Stimulated activated CD8-positive, alpha-beta memory T cell treated with anti-CD3 and anti-CD28 coated beads, Interleukin-15, amount 100 ng/mL, for 24 hours (primary cell): ENCODE results near the gene PREX1.
"Not testable (repeated sequence)": the region's sequence is repeated elsewhere in the genome, so short reads cannot be mapped to it uniquely, and the experiment has no call there.

Source experiments
- DNase-seq: peaks from one replicate; pipeline ENCODE4 v3.0.0-alpha.2; 2020; ENCODE audit warnings: low read depth

Gene PREX1, protein sequence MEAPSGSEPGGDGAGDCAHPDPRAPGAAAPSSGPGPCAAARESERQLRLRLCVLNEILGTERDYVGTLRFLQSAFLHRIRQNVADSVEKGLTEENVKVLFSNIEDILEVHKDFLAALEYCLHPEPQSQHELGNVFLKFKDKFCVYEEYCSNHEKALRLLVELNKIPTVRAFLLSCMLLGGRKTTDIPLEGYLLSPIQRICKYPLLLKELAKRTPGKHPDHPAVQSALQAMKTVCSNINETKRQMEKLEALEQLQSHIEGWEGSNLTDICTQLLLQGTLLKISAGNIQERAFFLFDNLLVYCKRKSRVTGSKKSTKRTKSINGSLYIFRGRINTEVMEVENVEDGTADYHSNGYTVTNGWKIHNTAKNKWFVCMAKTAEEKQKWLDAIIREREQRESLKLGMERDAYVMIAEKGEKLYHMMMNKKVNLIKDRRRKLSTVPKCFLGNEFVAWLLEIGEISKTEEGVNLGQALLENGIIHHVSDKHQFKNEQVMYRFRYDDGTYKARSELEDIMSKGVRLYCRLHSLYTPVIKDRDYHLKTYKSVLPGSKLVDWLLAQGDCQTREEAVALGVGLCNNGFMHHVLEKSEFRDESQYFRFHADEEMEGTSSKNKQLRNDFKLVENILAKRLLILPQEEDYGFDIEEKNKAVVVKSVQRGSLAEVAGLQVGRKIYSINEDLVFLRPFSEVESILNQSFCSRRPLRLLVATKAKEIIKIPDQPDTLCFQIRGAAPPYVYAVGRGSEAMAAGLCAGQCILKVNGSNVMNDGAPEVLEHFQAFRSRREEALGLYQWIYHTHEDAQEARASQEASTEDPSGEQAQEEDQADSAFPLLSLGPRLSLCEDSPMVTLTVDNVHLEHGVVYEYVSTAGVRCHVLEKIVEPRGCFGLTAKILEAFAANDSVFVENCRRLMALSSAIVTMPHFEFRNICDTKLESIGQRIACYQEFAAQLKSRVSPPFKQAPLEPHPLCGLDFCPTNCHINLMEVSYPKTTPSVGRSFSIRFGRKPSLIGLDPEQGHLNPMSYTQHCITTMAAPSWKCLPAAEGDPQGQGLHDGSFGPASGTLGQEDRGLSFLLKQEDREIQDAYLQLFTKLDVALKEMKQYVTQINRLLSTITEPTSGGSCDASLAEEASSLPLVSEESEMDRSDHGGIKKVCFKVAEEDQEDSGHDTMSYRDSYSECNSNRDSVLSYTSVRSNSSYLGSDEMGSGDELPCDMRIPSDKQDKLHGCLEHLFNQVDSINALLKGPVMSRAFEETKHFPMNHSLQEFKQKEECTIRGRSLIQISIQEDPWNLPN (N-terminal part only)

DNA sequence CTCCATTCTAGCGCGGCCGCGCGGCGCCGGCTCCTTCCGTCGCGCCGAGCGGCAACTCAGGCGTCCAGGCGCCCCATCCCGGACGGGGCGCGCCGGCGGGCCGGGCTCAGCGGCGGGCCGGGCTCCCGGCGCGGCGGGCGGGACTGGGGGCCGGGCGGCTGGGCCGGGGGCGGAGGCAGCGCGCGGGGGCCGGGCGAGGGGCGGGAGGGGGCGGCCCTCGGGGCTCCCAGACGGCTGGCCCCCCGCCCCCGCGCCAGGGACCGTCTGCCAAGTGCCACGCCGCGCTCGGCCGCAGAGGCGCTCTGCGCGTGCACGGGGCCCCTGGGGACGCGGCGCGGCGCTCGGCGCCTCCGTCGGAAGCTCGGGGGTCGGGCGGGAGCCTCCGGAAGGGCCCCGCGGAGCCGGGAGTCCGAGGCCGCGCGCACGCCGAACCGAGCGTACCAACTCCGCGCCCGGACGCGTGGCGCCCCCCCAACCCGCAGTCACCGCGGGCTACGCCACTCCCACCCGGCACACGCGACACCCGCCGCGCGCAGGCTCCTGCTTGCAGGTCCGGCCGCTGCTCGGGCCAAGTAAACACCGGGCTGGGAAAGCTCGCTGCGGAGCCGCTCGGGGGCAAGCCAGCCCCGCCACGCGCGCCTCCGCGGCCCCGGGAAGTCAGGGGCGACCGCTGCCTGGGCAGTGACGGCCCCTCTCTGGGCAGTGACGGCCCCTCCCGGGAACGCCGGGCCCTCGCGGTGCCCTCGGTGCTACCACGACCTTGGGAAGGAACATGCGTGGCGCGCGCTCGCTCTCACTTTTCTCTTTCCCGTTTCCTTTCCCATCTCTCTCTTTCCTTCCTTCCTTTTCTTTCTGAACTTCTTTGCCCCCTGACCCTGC lies at the start of gene PREX1:
Gene PREX1 (minus strand): TSS at position 145 of the 879 bp plus-strand sequence. CDS start 139 bp downstream, at position 6.
- peak; percentile 69 for DNase-seq

DNA sequence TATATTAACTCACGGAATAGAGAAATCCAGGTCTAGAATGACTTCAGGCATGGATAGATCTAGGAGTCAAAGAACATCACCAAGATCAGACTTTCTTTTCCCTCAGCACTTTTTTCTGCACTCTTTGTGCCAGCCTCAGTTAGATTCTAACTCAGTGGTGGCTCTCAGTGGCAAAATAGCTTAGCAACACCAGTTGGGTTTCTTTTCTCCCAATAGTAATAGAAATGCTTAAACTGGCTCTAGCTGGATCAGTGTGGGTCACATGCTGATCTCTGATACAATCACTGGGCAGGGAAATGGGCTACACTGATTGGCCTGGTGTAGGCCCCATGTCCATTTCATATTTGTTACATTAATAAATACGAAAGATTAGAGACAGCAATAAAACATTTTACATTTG lies 49.5 kb upstream of the PREX1 start:
- no peak for DNase-seq

DNA sequence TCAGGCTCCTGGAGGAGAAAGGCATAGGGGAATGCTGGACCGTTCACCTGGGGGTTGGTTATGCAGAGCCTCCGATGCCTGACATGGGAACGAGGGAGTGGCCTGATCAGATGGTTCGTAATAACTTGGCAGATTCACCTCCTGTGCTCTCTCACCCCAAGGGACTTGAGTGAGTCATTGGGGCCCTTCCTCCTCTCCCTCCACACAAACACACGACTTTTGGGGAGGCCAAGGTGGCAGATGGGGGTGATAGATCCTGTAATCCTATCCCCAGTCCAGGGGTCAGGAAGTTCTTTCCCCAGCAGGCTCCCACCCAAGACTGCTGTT lies 48.1 kb upstream of the PREX1 start:
- DNase-seq: no peak

DNA sequence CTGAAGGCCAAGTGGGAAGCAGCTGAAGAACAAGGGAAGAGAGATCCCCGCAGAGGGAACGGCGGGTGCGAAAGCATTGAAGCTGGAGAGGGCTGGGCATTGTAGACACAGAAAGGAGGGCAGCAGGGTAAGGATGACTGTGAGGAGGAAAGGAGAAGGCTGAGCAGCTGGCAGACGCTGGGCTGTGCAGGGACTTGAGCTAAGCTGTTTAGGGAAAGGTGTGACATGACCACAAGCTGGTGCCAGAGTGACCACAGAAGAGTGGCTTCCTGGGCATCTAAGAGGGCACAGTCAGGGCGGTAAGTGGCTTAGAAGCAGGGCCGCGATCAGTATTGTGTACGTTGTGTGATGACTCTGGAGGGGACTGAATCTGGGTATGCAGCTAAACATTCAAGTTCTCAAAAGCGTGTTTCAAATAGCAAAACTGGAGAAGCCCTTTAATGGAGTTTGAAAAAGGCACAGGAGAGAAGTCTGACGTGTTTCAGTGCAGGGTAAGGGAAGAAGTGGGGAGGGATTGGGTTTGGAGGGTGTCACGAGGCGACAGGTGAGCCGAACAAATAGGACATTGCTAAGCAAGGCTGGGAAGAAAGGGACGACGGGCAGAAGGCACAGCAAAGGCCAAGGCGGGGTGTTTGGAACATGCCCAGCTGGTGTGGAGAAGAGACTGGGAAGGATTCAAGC lies 47.6 kb upstream of the PREX1 start:
- DNase-seq: no peak

DNA sequence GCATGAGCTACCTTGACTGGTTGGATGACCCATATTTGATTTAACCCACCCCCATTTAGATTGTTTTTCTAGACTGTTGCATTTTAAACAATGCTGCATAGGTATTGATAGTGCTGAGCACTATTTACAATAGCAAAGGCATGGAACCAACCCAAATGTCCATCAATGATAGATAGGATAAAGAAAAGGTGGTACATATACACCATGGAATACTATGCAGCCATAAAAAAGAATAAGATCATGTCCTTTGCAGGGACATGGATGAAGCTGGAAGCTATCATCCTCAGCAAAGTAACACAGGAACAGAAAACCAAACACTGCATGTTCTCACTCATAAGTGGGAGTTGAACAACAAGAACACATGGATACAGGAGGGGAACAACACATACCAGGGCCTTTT lies 41.6 kb upstream of the PREX1 start:
- not testable (repeated sequence) for DNase-seq

DNA sequence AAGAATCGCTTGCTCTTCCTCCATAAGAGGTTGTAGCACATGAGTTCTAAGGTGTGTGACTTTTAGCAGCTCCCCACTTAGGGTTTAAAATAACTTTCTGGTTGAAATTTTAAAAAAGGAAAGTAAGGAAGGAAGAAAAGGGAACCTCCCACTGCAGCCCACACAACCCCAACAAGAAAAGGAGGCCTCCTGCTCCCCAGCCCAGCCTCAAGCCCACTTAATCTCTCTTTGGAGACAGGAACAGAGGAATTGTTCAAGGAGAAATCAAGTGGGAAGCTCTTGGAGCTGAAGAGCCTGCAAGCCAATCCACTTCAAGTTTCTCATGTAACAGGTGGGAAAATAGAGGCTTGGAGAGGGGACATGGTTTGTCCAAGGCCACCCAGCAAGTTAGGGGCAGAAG lies 39.1 kb upstream of the PREX1 start:
- no peak for DNase-seq

DNA sequence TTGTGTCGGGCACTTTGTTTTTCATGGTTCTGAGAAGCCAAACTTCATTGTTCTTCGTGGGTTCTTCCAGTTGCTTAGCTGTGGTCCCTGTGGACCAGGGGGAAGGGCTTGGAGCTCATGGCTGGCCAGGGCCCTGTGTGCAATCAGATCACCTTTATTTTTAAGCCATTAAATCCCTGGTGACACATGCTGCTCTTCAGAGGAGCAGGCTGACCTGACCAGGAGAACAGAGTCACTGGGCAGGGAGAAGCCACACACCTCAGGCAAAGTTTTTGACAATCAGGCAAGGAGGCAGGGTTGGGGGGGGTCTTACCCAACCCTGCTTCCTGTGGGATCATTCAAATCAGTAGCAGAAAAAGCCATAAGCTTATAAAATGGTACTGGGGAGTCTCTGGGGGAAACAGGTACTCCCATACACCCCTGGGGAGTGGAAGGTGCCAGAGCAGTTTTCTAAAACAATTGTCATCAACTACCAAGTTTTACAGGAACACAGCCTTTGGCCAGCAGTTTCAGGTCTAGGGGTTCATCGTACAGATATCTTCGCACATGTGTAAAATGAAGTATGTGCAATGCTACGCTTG lies 37.0 kb upstream of the PREX1 start:
- no peak for DNase-seq

DNA sequence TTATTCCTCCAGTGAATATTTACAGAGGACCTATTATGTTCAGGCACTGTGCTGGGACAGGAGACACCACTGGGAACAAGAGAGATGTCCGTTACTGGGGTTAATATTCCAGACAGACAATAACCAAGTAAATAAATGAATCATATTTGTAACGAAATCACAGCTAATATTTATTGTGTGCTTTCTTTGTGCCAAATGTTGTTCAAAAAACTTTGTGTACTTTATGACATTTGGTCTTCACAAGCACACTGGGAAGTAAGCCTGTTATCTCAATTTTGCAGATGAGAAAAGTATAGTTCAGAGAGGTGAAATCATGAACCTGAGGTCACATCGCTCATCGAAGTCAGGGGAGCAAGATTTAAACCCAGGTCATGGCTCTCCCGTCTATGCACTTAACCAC lies 36.5 kb upstream of the PREX1 start:
- no peak for DNase-seq

DNA sequence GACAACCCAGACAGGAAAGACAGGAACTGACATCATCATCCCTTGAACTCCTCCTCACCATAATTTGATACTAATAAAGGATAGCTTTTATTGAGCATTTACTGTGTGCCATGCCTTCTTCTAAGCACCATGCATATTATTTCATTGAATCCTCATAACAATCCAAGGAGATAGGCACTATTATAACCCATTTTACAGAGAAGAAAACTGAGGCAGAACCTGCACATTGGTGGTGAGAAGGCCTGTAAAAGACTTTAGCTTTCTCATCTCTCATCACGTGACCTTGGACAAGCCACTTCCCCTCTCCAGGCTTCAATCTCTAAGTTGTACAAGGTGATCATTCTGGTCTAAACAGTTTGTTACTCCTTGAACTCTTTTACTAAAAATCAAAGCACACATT lies 34.5 kb upstream of the PREX1 start:
- DNase-seq: no peak

DNA sequence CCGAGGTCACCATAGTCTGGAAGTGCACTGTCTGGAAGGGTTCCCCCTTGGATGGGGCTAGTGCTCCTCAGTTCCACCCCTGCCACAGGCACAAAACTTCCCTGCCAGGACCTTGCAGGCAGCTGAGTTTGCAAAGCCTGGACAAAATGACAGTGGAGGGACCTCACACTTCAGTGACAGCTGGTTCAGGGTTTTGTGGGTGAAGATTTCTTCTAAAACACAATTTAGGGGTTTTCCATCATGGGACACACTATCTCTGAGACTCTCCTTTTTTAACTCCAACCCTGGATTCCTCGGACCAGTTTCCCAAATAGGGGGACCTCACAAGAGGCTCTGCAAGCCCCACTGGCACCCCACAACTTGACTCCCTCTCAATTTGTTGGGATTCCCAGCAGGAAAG lies 33.6 kb upstream of the PREX1 start:
- DNase-seq: no peak

DNA sequence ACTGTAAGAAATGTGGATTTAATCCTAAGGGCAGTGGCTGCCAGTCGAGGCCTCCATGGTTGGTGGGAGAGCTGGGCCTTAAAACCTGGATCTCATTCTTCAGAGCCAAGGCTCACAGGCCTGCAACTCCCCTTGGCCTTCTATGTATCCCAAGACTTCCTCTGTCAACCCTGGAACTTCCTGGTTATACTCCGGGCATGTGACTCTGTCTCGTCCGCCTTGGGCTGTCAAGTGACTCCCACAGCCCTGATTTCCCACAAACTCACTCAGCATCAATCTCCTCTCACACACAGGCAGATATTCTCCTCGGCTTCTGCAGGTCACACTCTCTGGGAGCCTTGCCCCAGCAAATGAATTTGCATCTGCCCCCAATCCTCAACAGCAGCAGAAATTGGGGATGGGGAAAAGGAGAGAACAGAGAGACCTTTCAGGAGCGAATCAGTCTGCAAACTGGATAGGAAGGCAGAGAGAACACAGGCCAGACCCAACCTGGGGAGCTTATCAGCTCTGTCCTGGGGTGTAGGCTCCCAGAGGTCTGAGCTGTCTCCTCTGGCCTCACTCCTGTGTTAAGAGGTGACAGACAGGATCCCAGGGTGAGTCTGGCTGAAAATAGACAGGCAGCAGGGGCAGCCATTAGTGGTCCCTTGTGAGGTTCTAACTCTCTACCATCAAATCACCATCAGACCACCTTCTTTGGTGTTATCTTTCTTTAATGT lies 30.4 kb upstream of the PREX1 start:
- no peak for DNase-seq

DNA sequence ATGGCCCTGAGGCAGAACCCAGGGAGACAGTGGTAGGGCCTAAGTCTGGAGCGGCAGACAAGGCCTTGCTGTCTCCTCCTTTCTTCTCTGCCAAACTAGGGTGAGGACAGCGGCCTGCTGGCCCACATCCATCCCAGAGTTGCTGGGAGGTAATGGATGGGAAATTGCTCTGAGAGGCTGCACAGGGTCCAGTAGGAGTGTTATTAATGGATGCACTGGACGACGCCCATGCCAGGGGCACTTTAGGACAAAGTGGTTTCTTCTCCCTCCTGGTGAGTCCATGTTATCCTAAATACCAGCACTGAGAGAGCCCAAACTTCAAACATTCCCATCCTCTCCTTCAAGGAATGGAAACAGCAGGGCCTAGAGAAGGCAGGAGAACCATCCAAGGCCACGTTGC lies 28.3 kb upstream of the PREX1 start:
- no peak for DNase-seq

DNA sequence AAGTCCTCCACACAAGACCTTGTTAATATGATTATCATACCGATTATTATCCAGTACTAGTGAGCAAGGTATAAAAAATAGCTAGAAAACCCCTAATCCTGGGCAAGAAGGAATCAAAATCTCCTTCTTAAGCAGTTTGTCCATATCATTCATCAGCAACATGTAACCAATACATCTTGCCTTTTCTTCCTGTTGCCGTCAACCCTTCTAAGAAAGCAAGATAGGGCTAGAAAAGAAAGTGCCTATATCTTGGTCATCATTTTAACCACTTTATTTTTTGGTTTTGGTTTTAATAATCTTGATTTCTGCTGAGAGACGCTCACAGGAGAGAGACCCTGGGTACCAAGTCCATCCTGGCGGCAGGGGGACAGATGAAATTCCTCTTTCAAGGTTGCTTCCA lies 27.2 kb upstream of the PREX1 start:
- no peak for DNase-seq

DNA sequence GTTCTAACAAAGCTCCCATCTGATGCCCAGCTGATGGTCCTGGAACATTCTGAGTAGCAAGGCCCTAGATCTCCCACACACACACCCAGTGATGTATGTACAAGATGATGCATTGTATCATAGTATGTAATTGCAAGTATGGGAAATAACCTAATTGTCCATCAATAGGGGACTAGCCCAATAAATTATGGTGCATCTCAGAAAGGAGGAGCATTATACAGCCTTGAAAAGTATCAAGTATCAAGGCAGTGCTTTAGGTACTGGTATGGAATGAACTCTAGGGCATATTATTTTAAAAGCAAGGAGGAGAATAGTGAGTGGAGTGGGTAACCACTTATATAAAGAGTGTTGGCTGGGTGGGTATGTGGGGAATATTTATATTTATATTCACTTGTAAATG lies 24.8 kb upstream of the PREX1 start:
- DNase-seq: no peak

DNA sequence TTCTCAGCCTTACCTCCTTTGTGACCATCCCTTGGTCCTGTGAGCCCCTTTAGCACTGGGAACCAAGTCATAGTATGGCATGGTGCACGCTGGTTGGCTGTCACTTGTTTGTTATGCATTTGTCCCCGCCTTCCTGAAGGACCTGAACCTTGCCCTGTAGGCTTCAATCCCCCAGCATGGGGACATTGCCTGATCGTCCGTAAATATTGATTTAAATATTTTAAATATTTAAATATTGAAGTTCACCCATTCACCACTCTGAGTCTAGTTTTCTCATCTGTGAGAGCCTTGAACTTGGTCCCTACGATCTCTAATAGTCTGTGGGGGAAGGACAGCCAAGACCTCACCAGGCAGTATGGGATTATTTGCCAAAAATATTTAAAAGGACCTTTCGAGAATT lies 23.8 kb upstream of the PREX1 start:
- no peak for DNase-seq

DNA sequence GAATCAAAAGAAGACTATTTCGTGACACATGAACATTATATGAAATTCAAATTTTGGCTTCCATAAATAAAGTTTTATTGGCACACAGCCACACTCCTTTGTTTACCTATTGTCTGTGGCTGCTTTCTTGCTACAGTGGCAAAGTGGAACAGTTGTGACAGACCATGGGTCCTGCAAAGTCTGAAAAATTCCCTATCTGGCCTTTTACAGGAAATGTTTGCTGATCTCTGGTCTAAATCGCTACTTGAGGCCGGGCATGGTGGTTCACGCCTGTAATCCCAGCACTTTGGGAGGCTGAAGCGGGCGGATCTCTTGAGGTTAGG lies 23.1 kb upstream of the PREX1 start:
- no peak for DNase-seq

DNA sequence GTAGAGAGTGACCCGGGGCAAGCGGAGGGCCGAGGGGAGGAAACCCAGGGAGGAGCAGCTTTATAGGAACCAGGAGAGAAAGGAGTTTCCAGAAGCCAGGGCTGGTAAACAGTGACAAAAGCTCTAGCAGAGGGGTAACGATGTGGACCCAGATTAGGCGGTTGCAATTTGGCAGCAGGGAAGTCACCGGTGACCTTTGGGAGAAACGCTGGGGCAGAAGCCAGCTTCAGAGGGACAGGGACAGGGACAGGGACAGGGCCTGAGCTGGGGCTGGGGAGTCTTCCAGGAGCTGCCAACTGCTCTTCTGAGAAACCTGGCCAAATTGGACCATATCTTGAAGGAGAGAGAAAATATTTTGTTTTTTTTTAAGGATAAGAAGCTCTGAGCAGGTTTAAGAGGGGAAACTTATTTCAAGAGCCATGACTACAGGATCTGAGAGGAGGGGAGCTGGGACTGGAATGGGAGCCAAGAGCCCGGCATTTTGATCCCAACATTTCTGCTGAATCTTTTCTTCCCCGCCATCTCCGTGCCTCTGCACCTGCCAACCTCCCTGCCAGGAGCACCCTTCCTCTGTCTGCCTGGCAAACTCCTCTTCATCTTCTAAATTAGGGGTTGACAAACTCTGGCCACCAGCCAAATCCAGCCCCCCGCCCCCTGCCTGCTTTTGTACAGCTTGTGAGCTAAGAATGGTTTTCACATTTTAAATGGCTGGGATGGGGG lies 22.6 kb upstream of the PREX1 start:
- no peak for DNase-seq

DNA sequence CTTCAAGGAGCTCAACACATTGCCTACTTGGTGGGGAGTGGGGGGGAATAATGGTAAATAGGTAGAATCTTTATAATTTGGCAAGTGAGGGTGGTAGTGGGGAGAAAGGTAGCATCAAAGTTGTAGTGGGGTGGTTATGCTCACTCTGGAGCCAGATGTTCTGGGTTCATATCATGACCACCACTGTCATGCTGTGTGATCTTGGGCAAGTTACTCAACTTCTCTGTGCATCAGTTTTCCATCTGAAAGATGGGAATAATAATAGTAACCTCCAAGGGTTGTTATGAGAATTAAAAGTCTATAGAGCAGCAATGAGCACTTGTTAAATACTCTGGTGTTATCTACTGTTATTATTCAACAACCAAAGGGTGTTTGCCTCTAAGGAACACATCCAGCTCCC lies 22.0 kb upstream of the PREX1 start:
- DNase-seq: no peak

DNA sequence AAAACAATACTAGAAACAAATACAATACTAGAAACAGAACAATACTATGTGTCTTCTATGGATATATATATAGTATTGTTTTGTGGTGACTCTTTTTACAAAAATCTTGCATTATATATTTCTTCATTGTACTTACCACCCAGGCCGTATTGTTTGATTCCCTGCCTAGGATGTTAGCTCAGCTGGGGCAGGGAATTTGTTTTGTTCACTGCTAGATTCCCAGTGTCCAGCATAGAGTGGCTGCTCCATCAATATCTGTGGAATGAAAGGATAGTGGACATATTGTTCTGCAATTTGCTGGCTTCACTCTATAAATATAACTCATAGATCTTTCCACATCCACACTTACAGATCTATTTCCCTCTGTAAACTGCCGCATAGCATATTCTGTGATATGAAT lies 21.5 kb upstream of the PREX1 start:
- no peak for DNase-seq
